H9 (cell line): Measurements from ENCODE around the gene SLC26A2. TPM values are rescaled to one million over a fixed set of nuclear protein-coding genes. Genes with fewer than 3 reads are reported as not detected.

Experiments used
- DNase-seq: peaks from one replicate; pipeline ENCODE4 v3.0.0-alpha.2; 2017
- H2AFZ ChIP-seq: one replicate; pipeline ENCODE4 v1.6.1; 2013; ENCODE audit warnings: mild to moderate bottlenecking, low read length, control low read depth, moderate library complexity
- H2AK5ac ChIP-seq: 2 replicates; pipeline ENCODE4 v1.6.1; 2013; ENCODE audit warnings: low read length, control low read depth, mixed read lengths; ENCODE audit not compliant: insufficient read length
- H2BK120ac ChIP-seq: one replicate; pipeline ENCODE4 v1.6.1; 2013; ENCODE audit warnings: low read depth, mild to moderate bottlenecking, low read length, control low read depth, inconsistent platforms; ENCODE audit not compliant: poor library complexity, severe bottlenecking
- H2BK12ac ChIP-seq: 2 replicates; pipeline ENCODE4 v1.6.1; 2013; ENCODE audit warnings: low read length, control low read depth, mixed read lengths, low read depth; ENCODE audit not compliant: insufficient read length
- H2BK15ac ChIP-seq: 2 replicates; pipeline ENCODE4 v1.6.1; 2013; ENCODE audit warnings: low read depth, low read length, control low read depth
- H2BK20ac ChIP-seq: one replicate; pipeline ENCODE4 v1.6.1; 2013; ENCODE audit warnings: low read depth, mild to moderate bottlenecking, low read length, control low read depth, inconsistent platforms; ENCODE audit not compliant: poor library complexity, severe bottlenecking
- H2BK5ac ChIP-seq: 2 replicates; pipeline ENCODE4 v1.6.1; 2013; ENCODE audit warnings: low read length, control low read depth, mixed read lengths; ENCODE audit not compliant: insufficient read length
- H3K14ac ChIP-seq: 2 replicates; pipeline ENCODE4 v1.6.1; 2013; ENCODE audit warnings: low read length, control low read depth; ENCODE audit not compliant: insufficient read depth
- H3K18ac ChIP-seq: 2 replicates; pipeline ENCODE4 v1.6.1; 2013; ENCODE audit warnings: low read depth, mild to moderate bottlenecking, mixed read lengths, low read length, control low read depth; ENCODE audit not compliant: insufficient read length
- H3K23ac ChIP-seq: 2 replicates; pipeline ENCODE4 v1.6.1; 2013; ENCODE audit warnings: low read length, control low read depth, mixed read lengths, low read depth; ENCODE audit not compliant: insufficient read length
- H3K23me2 ChIP-seq: 2 replicates; pipeline ENCODE4 v1.6.1; 2013; ENCODE audit warnings: low read depth, mild to moderate bottlenecking, mixed read lengths, low read length, control low read depth; ENCODE audit not compliant: insufficient read length, poor library complexity, severe bottlenecking
- H3K27ac ChIP-seq: 2 replicates; pipeline ENCODE4 v1.5.1; 2013; ENCODE audit warnings: low read length, control low read depth, mixed read lengths, low read depth; ENCODE audit not compliant: insufficient read length
- H3K27me3 ChIP-seq: 2 replicates; pipeline ENCODE4 v1.6.1; 2013; ENCODE audit warnings: low read length, control low read depth, inconsistent platforms; ENCODE audit not compliant: insufficient read depth
- H3K4ac ChIP-seq: 2 replicates; pipeline ENCODE4 v1.6.1; 2013; ENCODE audit warnings: low read depth, mild to moderate bottlenecking, control low read depth, inconsistent platforms, low read length, moderate library complexity
- H3K4me1 ChIP-seq: 2 replicates; pipeline ENCODE4 v1.6.1; 2013; ENCODE audit warnings: low read length, control low read depth, inconsistent platforms; ENCODE audit not compliant: insufficient read depth
- H3K4me2 ChIP-seq: 2 replicates; pipeline ENCODE4 v1.6.1; 2013; ENCODE audit warnings: low read length, control low read depth, mixed read lengths; ENCODE audit not compliant: insufficient read length, insufficient read depth
- H3K56ac ChIP-seq: 2 replicates; pipeline ENCODE4 v1.6.1; 2013; ENCODE audit warnings: low read depth, mild to moderate bottlenecking, mixed read lengths, low read length, control low read depth; ENCODE audit not compliant: insufficient read length
- H3K79me1 ChIP-seq: 2 replicates; pipeline ENCODE4 v1.6.1; 2013; ENCODE audit warnings: low read depth, mild to moderate bottlenecking, moderate library complexity, low read length, control low read depth, inconsistent platforms; ENCODE audit not compliant: insufficient read depth, poor library complexity, severe bottlenecking
- H3K79me2 ChIP-seq: 2 replicates; pipeline ENCODE4 v1.6.1; 2013; ENCODE audit warnings: low read length, control low read depth, inconsistent platforms; ENCODE audit not compliant: insufficient read depth
- H3K9ac ChIP-seq: 2 replicates; pipeline ENCODE4 v1.6.1; 2013; ENCODE audit warnings: low read length, control low read depth, mixed read lengths; ENCODE audit not compliant: insufficient read length; ENCODE audit errors: extremely low read depth
- H3K9me3 ChIP-seq: one replicate; pipeline ENCODE4 v1.6.1; 2013; ENCODE audit warnings: low read depth, low read length, inconsistent platforms; ENCODE audit not compliant: control insufficient read depth
- H3T11ph ChIP-seq: one replicate; pipeline ENCODE4 v1.6.1; 2013; ENCODE audit warnings: mild to moderate bottlenecking, low read length, control low read depth, inconsistent platforms
- H4K20me1 ChIP-seq: one replicate; pipeline ENCODE4 v1.6.1; 2013; ENCODE audit not compliant: control insufficient read depth, insufficient read length, insufficient read depth
- H4K5ac ChIP-seq: 2 replicates; pipeline ENCODE4 v1.6.1; 2013; ENCODE audit warnings: low read depth, mild to moderate bottlenecking, mixed read lengths, low read length, control low read depth; ENCODE audit not compliant: insufficient read length
- H4K8ac ChIP-seq: replicated peaks from 2 replicates; pipeline ENCODE4 v1.6.1; 2013; ENCODE audit warnings: low read length, control low read depth, mixed read lengths, low read depth; ENCODE audit not compliant: insufficient read length
- H4K91ac ChIP-seq: 2 replicates; pipeline ENCODE4 v1.6.1; 2013; ENCODE audit warnings: low read depth, mild to moderate bottlenecking, moderate library complexity, mixed read lengths, low read length, control low read depth; ENCODE audit not compliant: insufficient read length
- H3K27ac Mint-ChIP-seq, 3 experiments: 2 replicates in 2 of 3; 3 replicates in 1 of 3; pipeline ENCODE4 v1.8.0; 2020 to 2021; ENCODE audit warnings: mixed read lengths in 3 of 3, mild to moderate bottlenecking in 1 of 3, moderate library complexity in 1 of 3
- H3K27me3 Mint-ChIP-seq: 2 replicates; pipeline ENCODE4 v1.8.0; 2021; ENCODE audit warnings: low read depth, mild to moderate bottlenecking, moderate library complexity, mixed read lengths
- H3K36me3 Mint-ChIP-seq, 3 experiments: 2 replicates in 2 of 3; 3 replicates in 1 of 3; pipeline ENCODE4 v1.8.0; 2020 to 2021; ENCODE audit warnings: low read depth in 3 of 3, mixed read lengths in 3 of 3; ENCODE audit not compliant: insufficient read depth in 1 of 3
- H3K4me1 Mint-ChIP-seq, 2 experiments: 2 replicates each; pipeline ENCODE4 v1.8.0; 2020; ENCODE audit warnings: mixed read lengths in 2 of 2
- H3K4me3 Mint-ChIP-seq, 2 experiments: 2 replicates in 1 of 2; 3 replicates in 1 of 2; pipeline ENCODE4 v1.8.0; 2020 to 2021; ENCODE audit warnings: mild to moderate bottlenecking in 2 of 2, mixed read lengths in 2 of 2, moderate library complexity in 1 of 2
- H3K9me3 Mint-ChIP-seq, 2 experiments: 2 replicates in 1 of 2; 3 replicates in 1 of 2; pipeline ENCODE4 v1.8.0; 2020; ENCODE audit warnings: mild to moderate bottlenecking in 2 of 2, mixed read lengths in 2 of 2, moderate library complexity in 1 of 2
- WGBS: extraction: QIAGEN DNeasy Blood & Tissue Kit; methylation state at CpG from one replicate; pipeline ENCODE4 v1.1.7; 2013; ENCODE audit warnings: missing lambda C conversion rate, low lambda C conversion rate, mixed read lengths; ENCODE audit not compliant: insufficient read length; ENCODE audit errors: extremely low coverage; 5-methylcytosine and 5-hydroxymethylcytosine counted together
- total RNA-seq: library from RNA; stranded (reverse); gene quantifications from 2 replicates; pipeline ENCODE4 v1.2.1, GENCODE V29; 2021
- TF ChIP-seq, protein P1 (sequence below): fragments of 200-600 bp; sonication (generic); conservative IDR thresholded peaks from 3 replicates; pipeline ENCODE4 v1.8.0; 2021; ENCODE audit warnings: antibody characterized with exemption, mild to moderate bottlenecking

Gene SLC26A2
- total RNA-seq, 1 experiment from 2014 or later: 5.9 TPM

DNA sequence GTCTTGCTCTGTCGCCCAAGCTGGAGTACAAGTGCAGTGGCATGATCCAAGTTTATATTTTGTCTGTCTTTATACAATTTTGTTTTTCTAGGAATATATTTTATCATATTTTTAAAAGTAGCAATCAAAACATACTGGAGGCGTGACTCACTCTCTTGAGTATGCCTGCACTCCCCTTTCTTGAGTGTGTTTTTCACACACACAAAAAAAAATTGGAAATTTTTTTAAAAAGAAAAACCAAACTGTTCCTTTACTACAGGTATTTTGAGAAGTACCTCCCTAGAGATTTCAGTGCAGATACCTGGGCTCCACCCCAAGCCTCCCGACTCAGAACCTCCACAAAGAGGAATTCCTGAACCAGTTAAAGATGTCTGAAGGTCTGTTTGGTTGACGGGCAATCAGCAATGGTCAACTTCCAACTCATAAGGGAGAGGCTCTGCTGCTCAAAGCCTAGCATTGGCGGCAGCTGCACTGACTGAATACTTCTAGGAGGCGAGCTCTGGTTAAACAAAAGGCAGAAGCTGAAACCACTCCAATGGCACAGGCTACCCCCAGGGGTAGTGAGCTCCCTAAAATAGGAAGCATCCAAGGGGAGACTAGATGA, 43.4 kb upstream of the SLC26A2 start:
- no peak overlapping the region for H3K18ac ChIP-seq
- no peaks in the 10 kb centered on the region for H3K36me3 Mint-ChIP-seq
- no peak overlapping the region for H2AFZ ChIP-seq
- peaks cover 1% of the 10 kb centered on the region for H3K27me3 Mint-ChIP-seq
- no peaks in the 10 kb centered on the region for H3K9me3 Mint-ChIP-seq
- no peak for DNase-seq
- no peaks in the 10 kb centered on the region for H4K20me1 ChIP-seq
- no peaks in the 10 kb centered on the region for H3K27me3 ChIP-seq
- no peak overlapping the region for H3K14ac ChIP-seq
- no peak overlapping the region for H3K27ac Mint-ChIP-seq
- H2BK5ac ChIP-seq: no peak overlapping the region
- H4K5ac ChIP-seq: no peak overlapping the region
- WGBS: no CpG with 5 or more reads among the region's 6 CpGs
- TF ChIP-seq, protein P1, sequence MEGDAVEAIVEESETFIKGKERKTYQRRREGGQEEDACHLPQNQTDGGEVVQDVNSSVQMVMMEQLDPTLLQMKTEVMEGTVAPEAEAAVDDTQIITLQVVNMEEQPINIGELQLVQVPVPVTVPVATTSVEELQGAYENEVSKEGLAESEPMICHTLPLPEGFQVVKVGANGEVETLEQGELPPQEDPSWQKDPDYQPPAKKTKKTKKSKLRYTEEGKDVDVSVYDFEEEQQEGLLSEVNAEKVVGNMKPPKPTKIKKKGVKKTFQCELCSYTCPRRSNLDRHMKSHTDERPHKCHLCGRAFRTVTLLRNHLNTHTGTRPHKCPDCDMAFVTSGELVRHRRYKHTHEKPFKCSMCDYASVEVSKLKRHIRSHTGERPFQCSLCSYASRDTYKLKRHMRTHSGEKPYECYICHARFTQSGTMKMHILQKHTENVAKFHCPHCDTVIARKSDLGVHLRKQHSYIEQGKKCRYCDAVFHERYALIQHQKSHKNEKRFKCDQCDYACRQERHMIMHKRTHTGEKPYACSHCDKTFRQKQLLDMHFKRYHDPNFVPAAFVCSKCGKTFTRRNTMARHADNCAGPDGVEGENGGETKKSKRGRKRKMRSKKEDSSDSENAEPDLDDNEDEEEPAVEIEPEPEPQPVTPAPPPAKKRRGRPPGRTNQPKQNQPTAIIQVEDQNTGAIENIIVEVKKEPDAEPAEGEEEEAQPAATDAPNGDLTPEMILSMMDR: no peak
- H3K9me3 ChIP-seq: no peaks in the 10 kb centered on the region
- H3K4me3 Mint-ChIP-seq: no peak overlapping the region
- H2BK20ac ChIP-seq: no peak overlapping the region
- H3K4me2 ChIP-seq: no peak overlapping the region
- H3K27ac ChIP-seq: no peak overlapping the region
- no peak overlapping the region for H3K4ac ChIP-seq
- H3K79me1 ChIP-seq: no peaks in the 10 kb centered on the region
- no peak overlapping the region for H3K23ac ChIP-seq
- no peak overlapping the region for H4K8ac ChIP-seq
- H2BK12ac ChIP-seq: no peak overlapping the region
- no peaks in the 10 kb centered on the region for H3K79me2 ChIP-seq
- H2AK5ac ChIP-seq: no peak overlapping the region
- no peak overlapping the region for H3K56ac ChIP-seq
- no peaks in the 10 kb centered on the region for H3K23me2 ChIP-seq
- H3K9ac ChIP-seq: no peak overlapping the region
- H3K4me1 Mint-ChIP-seq: peaks cover 8 to 11% of the 10 kb centered on the region in 2 experiments; a peak in 3 of 4 replicates
- no peak overlapping the region for H2BK120ac ChIP-seq
- no peak overlapping the region for H3T11ph ChIP-seq
- no peak overlapping the region for H4K91ac ChIP-seq
- H2BK15ac ChIP-seq: no peak overlapping the region
- H3K4me1 ChIP-seq: no peaks in the 10 kb centered on the region
